NCI-H1092 treated with DMSO at 0.1 percent for 48 hours (cell line): ENCODE measurements around the gene SIRT2.
A peak's percentile ranks its signal among the peaks of the same experiment; 100 is the strongest.
"Not testable (repeated sequence)": the region's sequence is repeated elsewhere in the genome, so short reads cannot be mapped to it uniquely, and the experiment has no call there.

Experiments used
- DNase-seq: peaks from one replicate; lab custom pipeline; 2025; lab: John Stamatoyannopoulos, UW

SIRT2 gene

DNA sequence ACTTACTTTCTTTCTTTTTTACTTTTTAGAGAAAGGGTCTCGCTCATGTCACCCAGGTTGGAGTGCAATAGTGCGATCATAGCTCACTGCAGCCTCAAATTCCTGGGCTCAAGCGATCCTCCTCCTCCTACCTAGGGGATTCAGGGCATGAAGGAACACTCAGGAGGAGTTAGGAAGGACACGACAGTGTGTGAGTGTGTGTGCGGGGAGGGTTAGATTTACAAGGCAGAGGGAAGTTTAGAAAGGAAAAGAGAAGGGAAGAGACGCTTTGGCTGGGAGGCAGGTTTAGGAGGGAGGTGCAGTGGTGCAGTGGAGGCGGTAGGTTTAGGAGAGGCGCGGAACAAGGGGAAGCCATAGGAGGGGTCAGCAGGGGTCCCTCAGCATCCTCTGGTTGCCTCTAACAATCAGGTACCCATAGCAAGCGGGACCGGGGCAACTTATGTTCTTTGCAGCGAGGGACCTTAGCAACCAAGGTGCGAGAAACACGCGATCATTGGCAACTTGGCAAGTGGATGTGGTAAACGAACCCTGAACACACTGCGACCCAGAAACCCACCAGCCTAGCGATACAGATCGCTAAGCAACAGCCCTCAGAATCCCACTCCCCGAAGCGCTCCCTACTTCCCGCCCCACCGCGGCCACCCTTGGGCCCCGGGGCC, 501 bp downstream of the SIRT2 start:
- no peak for DNase-seq

DNA sequence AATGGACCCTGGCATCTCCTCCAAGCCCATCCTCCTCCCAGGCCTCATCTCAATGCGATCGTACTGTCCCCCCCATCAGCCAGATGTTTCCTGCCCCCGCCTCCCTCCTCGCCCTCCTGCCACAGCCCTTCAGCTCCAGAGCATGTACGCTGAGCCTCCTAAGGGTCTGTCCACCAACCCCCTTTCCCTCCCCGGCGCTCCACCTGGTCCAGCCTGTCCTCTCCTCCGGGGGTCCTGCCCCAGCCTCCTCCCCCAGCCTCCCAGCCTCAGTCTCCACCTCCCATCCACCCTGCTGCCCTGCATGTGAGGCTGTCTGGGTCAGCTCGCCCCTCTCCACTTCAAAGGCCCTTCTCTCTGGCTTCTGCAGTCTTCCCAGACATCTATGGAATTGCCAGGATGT, 4.5 kb downstream of the SIRT2 start:
- no peak for DNase-seq

DNA sequence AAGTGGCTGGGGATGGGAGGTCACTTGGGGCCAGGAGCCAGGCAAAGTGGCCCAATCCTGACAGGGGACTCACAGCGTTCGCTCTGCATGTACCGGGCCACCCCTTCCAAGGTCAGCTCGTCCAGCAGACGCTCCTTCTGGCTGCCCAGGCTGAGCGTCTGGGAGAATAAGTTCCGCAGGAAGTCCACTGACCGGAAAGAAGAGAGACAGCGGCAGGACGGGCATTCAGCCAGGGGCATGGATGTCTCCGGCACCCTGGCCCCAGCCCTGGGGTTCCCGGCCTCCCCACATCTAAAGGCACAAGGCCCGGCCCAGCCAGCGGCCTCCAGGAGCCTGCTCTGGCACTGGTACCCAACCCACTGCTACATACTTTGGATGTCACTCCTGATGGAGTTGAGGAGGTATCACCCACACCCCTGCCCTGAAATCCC, 6.1 kb downstream of the SIRT2 start:
- no peak for DNase-seq

DNA sequence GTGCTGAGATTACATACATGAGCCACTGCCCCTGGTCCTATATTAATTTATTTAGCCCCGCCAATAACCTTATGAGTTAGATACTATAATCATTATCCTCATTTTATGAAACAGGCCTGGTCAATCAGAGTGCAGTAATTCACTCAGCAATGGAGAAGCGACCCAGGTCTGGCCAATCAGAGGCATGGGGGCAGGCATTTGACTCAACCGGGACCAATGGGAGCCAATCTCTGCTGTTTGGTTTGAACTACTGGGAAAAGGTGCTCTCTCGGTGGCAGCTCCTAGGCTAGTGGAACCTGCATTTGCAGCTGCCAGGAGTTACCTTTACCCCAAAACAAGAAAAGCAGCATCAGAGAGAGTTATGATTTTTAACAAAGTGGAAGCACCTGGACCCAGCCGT, 6.6 kb downstream of the SIRT2 start:
- DNase-seq, result no peak

DNA sequence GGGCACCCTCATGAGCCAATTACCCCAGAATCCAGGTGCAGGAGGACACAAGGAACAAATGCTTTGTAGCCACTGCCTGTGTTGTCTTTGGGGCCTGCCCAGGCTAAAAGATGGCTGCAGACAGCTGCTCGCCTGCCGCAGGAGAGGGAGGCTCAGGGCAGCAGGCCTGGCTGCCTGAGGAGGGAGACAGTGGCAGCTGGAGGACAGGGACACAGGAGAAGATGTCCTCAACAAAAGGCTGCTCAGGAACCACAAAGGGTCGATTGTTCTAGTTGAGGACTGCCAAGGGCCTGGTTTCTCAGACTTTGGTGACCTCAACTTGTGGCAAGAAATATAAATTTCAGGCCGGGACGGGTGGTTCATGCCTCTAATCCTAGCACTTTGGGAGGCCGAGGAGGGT, 7.6 kb downstream of the SIRT2 start:
- no peak for DNase-seq

DNA sequence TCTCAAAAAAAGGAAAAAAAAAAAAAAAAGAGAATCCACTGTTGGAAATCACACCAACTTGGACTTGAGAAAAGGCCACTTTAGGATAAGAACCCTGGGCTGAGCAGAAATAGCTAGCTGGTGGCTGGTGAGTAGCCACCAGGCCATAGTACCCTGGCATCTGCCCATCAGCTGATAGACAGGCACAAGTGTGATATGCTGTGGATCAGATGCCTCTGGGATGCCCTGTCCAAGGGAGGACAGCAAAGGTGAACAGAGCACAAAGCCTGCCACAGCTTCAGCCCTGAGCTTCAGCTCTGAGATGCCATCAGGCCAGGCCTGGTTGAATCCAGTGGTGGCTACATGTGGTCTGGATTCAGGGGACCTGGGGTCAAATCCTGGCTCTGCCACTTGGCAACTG, 8.7 kb downstream of the SIRT2 start:
- no peak for DNase-seq

DNA sequence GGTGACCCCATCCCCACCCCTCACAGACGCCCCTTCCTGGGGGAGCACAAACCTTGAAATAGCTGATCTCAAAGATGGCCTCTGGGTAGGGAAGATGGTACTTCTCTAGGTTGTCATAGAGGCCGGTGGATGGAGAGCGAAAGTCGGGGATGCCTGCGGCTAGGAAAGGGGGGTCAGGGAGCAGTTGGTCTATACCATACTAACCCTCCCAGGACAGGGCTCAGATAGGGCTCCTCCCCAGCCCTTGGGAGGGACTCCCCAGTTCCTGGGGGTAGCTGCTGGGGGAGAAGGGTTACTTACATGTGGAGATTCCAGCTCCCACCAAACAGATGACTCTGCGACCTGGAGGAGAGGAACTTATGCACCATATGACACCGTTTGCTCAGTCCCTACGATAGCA, 9.6 kb downstream of the SIRT2 start:
- no peak for DNase-seq

DNA sequence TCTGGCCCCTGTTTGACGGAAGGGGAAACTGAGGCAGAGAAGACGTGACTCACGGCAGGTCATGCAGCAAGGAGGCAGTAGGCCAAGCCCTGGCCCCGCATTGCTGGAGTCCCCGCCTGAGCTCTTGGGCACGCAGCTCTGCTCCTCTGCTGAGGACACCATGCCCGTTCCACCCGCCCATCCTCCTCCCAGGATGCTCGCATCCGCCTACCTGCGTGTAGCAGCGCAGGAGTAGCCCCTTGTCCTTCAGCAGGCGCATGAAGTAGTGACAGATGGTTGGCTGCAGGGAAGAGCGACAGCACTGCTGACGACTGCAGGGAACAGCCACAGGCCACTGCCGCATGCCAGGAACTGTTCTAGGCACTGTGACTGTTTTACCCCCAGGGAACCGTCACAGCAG, 10.5 kb downstream of the SIRT2 start:
- no peak for DNase-seq

DNA sequence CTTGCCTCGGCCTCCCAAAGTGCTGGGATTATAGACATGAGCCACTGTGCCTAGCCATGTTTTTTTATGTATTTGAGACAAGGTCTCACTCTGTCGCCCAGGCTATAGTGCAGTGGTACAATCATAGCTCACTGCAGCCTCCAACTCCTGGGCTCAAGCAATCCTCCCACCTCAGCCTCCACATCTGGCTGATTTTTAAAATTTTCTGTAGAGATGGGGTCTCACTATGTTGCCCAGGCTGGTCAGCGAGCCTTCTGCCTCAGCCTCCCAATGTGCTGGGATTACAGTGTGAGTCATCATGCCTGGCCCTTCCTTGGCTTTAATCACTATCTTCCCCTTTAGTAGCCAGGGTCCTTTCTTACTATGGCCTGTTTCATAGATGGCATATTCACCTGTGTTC, 14.7 kb downstream of the SIRT2 start:
- not testable (repeated sequence) for DNase-seq

DNA sequence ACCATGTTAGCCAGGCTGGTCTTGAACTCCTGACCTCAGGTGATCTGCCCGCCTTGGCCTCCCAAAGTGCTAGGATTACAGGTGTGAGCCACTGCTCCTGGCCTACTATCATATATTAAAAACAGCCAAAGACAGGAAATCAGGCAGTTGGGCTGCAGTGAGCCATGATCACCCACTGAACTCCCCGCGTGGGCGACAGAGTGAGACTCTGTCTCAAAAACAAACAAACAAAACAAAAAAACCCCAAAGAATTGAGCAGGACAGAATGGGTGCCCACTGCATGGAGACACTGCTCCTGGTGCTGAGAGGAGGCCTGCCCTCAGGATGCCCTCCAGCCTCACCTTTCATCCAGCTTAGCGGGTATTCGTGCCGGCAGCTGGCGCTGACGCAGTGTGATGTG, 16.1 kb downstream of the SIRT2 start:
- no peak for DNase-seq

DNA sequence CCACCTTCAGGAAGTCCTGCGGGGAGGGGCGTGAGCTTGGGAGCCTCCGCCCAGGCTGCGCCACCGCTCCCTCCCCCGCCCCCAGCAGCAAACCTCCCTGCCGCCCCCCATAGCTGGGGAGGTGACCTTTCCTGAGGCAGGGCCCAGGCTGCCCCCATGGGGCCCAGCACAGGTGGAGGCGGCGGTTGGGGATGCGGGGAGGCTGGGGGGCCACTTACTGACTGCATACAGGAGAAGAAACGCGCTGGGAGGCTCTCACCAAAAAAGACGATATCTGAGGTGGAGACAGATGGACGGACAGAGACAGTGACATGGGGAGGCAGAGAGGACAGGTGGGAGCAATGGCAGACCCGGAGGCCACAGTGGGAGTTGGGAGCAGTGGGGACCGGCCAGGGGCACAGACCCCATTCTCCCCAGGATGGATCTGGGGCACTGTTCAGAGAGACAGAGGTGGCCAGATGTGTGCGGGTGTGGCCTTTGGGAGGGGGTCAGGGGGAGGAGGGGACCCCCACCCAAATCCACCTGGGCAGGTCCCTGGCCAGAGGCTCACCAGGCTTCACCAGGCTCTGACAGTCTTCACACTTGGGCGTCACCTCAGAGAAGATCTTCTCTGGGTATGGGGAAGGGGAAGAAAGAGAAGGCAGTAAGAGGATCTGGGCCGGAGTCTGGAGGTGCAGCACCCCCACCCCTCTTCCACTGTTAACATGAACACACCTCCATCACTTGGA, 18.4 kb downstream of the SIRT2 start:
- no peak for DNase-seq

DNA sequence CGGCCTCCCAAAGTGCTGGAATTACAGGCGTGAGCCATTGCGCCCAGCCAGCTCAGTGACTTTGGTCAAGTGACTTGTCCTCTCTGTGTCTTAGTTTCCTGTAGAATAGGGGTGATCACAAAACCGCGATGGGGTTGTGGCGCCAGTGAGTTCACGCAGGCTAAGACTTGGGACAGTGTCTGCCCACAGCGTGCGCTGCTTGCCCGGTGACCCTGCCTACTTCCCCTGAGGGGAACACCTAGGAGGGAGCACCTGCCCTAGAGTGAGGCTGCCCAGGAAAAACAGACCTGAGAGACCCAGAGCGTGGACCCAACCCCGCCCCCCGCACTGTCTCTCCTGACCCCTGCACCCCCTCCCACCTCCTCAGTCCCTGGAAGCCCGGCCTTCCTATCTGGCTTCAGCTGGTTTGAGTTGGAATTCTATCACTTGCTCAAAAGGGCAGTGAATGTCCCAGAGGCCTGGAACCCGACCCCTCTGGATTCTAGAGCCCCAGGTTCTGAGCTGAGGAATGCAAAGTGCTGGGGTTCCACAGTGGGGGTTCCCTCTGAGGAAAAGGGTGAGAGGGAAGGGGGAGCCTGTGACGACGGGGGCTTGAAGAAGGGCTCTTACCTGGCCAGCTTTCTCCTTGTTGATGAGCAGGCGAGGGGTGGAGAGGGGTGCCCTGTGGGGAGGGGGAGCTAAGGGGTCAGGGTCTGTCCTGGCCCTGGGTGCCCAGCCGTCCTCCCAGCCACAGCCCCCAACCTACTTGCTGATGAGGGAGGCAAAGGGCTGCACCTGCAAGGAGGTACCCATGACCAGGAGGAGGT, 19.1 kb downstream of the SIRT2 start:
- DNase-seq, result no peak

DNA sequence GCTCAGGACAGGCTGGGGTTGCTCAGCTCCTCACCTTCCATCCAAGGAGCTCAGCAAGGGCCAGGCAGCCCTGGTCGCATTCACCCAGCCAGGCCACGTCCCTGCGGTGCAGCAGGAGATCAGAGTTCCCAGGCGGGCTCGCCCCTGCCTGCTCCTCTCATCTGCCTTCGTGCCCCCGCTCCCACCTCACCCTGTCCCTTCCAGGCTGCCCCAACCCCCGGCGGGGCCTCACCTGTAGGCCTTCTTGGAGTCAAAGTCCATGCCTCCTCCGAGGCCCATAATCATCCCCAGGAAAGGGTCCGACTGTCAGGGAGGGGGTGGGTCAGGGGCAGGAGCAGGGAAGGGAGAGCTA, 20.0 kb downstream of the SIRT2 start:
- DNase-seq, result no peak

DNA sequence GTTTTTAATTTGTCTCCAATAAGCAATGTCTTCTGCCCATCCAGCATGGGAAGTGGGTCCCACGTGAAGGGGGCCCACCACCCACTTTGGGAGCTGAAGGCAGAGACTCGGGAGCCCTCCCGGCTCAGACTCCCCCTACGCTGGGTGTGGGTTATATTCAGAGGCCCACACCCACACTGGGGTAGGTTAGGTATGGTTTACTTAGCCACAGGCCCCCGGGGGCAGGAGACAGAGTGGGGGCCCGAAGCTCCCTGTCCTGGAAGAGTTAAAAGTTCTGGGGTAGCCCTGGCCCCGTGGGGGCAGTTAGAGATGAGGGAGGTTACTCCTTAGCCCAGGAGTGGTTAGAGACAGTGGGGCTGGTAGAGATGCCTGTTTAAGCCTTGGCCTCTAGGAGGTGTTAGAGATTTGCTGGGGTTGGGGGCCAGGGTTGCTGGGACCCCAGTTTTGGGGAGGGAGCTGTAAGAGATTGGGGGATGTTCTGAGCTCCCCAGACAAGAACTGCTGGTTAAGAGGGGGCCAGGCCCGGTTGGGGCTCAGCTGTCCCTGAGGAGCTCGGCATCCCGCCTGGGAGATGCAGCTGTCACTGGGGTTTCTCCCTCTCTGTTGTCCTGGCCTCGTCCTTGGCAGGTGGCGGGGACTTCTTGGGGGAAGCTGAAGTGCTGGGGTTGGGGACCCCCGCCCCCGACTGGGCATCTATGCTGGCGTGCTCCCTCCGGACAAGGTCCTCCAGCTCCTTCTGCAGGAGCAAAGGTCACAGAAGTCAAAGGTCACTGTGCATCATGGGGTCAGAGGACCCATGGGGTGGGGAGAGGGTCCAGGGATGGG, 20.6 kb downstream of the SIRT2 start:
- DNase-seq, result no peak

DNA sequence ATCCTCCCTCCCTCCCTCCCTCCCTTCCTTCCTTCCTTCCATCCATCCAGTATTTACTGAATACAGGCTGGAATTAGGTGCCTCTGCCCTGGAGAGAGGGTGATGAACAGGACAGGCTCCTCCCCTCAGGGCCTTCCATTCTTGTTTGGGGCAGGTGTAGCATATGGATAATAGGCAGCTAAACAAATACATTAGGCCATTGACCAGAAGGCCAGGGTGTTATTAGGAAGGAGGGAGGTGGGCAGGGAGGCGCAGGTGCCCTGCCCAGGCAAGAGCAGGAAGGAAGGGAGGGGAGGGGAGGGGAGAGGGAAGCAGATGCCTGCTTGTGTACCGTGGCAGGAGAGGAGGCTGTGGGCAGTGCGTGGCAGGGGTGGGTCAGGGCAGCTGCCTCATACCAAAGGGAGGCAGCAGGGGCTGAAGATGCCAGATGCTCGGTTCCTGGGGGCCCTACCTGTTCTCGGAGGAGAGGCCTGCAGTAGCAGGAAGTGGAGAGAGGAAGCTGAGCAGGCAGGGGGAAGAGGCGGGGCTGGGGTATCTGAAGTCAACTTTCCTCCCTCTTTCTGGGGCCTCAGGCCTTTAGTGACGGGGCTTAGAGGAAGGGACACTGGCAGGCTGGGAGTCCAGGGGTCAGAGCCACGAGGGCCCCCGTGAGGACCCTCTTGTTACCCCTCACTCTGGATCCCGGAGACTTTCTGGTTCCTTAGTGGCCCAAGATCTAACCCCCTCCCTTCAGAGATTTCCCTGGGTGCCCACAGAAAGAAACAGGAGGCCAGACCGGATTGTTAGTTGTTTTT, 21.4 kb downstream of the SIRT2 start, which contains the start of gene RINL:
RINL (minus strand) TSS at position 495 of the 794 bp plus-strand sequence. CDS start 1,533 bp downstream, outside the sequence.
- DNase-seq, result peak; percentile 65

DNA sequence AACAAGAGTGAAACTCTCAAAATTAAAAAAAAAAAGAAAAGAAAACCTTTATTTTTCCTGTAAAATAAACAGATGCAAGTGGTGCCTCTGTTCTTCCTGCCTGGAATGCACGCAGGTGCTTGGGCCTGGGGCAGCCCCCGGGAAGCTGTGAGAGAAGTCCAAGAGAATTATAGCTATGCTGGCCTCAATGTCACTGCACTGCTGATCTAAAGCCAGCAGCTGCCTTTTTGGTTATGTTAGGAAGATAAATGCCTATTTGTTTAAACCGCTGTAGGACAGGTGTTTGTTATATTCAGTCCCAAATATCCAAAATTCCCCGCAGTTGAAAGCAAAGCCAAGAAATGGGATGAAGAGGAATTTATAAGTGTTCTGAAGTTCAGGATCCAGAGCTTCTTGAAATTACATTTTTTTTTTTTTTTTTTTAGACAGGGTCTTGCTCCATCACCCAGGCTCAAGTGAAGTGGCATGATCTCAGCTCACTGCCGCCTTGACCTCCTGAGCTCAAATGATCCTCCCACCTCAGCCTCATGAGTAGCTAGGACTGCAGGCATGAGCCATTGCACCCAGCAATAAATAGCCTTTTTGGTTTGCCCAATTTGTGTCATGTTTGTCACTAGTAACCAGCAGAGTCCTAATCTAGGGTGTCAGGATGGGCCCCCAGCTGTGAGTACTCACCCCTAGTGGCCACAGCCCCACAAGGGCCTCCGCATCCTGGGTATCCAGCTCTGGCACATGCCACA, 23.6 kb downstream of the SIRT2 start:
- DNase-seq, result no peak

DNA sequence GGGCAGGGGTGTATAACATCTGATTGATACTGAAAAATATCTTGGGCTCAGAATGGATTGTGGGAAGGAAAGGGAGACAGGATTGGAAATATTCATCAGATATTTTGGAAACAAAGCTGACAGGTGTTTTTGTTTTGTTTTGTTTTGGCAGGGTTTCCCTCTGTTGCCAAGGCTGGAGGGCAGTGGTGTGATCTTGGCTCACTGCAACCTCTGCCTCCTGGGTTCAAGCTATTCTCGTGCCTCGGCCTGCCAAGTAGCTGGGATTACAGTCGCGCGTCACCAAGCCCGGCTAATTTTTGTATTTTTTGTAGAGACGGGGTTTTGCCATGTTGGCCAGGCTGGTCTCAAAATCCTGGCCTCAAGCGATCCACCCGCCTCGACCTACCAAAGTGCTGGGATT, 26.0 kb downstream of the SIRT2 start:
- not testable (repeated sequence) for DNase-seq

DNA sequence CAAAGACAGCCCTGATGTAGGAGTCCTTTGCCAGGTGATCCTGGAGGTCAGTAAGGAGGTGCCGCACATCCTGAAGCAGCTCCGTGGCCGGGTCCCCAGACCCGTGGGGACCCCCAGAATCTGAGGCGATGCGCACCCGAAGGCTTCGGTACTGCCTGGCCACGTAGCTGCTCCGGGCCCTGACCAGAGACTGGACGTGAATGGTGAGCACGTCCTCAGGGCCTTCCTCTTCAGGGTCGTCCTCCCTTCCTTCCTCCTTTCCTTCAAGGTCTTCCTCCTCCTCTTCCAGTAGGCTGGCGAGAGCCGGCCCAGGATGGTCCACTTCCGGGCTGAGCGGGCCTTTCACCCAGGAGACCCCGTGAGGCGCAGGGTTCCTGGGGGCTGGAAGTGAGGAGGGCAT, 28.8 kb downstream of the SIRT2 start:
- no peak for DNase-seq

DNA sequence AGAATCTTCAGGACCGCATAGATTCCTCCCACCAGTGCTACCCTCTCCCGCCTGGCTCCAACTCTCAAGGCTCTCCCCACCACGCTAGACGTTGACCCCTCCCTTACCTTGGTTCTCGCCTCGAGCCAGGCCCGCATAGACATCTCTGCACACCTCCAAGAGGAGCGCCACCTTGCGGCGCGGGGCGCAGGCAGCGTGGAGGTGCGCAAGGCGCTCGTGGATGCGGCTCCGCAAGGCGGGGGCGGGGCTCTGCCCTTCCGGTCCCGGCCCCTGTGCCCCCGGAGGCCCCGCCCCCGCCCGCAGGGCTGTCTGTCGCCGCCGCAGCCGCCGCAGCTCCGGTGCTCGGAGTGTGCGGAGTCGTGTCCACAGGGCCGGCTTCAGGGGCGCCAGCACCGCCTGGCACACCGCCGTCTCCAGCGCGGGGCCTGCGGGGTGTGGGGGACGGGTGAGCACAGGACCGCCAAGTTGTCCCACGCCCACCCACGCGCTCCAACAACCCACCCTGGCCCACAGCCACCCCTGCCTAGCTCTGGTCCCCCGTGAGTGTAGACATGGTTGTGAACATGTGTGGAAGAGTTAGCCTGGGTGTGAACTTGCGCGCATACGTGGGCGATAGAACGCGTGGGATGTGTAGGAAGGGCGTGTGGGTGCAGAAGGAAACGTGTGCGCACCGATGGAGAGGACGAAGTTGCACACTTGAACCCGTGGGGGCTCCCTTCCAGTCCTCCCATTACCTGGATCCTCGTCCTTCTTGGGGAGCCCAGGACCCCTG, 29.4 kb downstream of the SIRT2 start:
- no peak for DNase-seq
